ENCODE data around the gene POC1B. TPM values are rescaled to one million over a fixed set of nuclear protein-coding genes. Genes with fewer than 3 reads are reported as not detected.

Gene POC1B
- total RNA-seq, 2 experiments from 2014 or later, result 18.8 to 19.2 TPM

DNA sequence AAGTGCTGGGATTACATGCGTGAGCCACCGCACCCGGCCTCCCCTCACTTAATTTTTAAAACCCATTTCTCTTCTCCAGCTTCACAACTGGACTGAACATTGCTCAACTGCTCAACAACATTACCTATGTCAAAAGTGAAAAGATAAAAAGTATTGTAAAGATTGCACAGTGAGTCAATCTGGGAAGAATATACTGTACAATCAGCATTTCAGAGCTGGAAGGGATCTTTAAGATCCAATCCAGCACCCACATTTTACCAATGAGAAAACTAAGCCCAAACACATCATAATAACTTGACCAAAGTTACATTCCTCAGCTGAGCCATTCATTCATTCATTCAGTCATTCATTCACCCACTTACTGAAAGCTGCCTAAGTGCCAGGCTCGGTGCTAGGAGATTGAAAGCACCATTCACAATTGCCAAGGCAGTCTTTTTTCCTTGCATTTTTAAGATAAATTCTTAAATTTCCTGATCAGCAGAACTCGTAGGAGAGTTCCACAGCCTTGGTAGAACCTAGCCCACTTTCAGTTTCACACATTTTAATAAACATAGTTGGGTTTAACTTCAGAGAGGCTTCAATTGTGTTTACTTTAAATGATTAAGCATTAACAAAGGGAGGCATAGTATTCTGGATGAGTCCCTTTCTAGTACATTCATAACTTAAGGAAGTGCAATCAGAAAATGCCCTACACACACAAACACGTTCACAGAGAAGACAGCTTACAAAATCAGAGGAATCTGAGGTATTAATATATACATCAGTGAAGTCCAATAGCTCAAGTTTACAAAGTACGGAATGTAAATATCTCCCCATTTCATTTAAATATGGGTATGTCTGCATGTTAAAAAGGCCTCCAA is 4.3 kb downstream of the POC1B start:
- no peaks in the 10 kb centered on the region for H3K9me3 Mint-ChIP-seq
- peaks cover 27% of the 10 kb centered on the region for H3K36me3 Mint-ChIP-seq
- H3K4me1 Mint-ChIP-seq, result peaks cover 40% of the 10 kb centered on the region
- no peak for DNase-seq
- peak overlapping the region; percentile 43 for H3K4me3 Mint-ChIP-seq
- no peaks in the 10 kb centered on the region for H3K27me3 Mint-ChIP-seq
- no peak overlapping the region for H3K27ac Mint-ChIP-seq

GRCh38 chr12:89517720-89518119 is 8.1 kb downstream of the POC1B start:
- Mint-ChIP-seq H3K4me3 (no peak overlapping the region), H3K4me1 (peaks cover 29% of the 10 kb centered on the region)

GRCh38 chr12:89516633-89517032 is 9.2 kb downstream of the POC1B start:
- no peak for DNase-seq
- H3K27me3 Mint-ChIP-seq, result no peaks in the 10 kb centered on the region
- no peak overlapping the region for H3K27ac Mint-ChIP-seq
- no peaks in the 10 kb centered on the region for H3K9me3 Mint-ChIP-seq
- peaks cover 8% of the 10 kb centered on the region for H3K36me3 Mint-ChIP-seq
- no peak overlapping the region for H3K4me3 Mint-ChIP-seq
- H3K4me1 Mint-ChIP-seq, result peaks cover 23% of the 10 kb centered on the region

More at GRCh38 chr12:89517720-89518119, 8.1 kb downstream of the POC1B start:
- Mint-ChIP-seq H3K27me3 (no peaks in the 10 kb centered on the region), H3K36me3 (peaks cover 12% of the 10 kb centered on the region), H3K27ac (no peak overlapping the region), H3K9me3 (no peaks in the 10 kb centered on the region)
- DNase-seq, result no peak

GRCh38 chr12:89514751-89515150 is 11.1 kb downstream of the POC1B start:
- Mint-ChIP-seq H3K27ac (no peak overlapping the region), H3K27me3 (no peaks in the 10 kb centered on the region), H3K4me1 (peaks cover 20% of the 10 kb centered on the region), H3K4me3 (no peak overlapping the region), H3K9me3 (no peaks in the 10 kb centered on the region), H3K36me3 (peaks cover 6% of the 10 kb centered on the region)
- no peak for DNase-seq

DNA sequence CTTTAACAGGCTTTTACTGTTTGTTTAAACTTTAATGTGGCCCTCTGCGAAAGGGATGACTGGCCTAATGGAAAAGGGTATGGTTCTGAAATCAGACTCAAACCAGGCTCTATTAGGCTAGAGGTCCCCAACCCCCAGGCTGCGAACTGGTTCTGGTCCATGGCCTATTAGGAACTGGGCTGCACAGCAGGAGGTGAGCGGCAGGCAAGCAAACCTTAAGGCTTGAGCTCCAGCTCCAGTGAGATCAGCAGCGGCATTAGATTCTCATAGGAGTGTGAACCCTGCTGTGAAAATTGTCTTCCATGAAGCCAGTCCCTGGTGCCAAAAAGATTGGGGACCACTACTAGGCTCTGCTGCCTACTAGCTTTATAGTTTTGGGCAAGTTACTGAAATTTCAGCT is 12.3 kb downstream of the POC1B start:
- H3K27me3 Mint-ChIP-seq, result no peaks in the 10 kb centered on the region

GRCh38 chr12:89507015-89507824 is 18.6 kb downstream of the POC1B start:
- H3K4me3 Mint-ChIP-seq, result no peak overlapping the region
- no peaks in the 10 kb centered on the region for H3K27me3 Mint-ChIP-seq
- no peak for DNase-seq
- H3K36me3 Mint-ChIP-seq, result peaks cover 8% of the 10 kb centered on the region
- H3K27ac Mint-ChIP-seq, result no peak overlapping the region
- no peaks in the 10 kb centered on the region for H3K9me3 Mint-ChIP-seq
- H3K4me1 Mint-ChIP-seq, result peaks cover 11% of the 10 kb centered on the region

More for the DNA sequence above, 12.3 kb downstream of the POC1B start:
- no peaks in the 10 kb centered on the region for H3K9me3 Mint-ChIP-seq
- H3K4me1 Mint-ChIP-seq, result peaks cover 16% of the 10 kb centered on the region
- H3K4me3 Mint-ChIP-seq, result no peak overlapping the region
- peaks cover 6% of the 10 kb centered on the region for H3K36me3 Mint-ChIP-seq
- H3K27ac Mint-ChIP-seq, result no peak overlapping the region
- DNase-seq, result no peak

GRCh38 chr12:89506050-89506449 is 19.8 kb downstream of the POC1B start:
- no peaks in the 10 kb centered on the region for H3K27me3 Mint-ChIP-seq
- no peaks in the 10 kb centered on the region for H3K9me3 Mint-ChIP-seq
- peaks cover 14% of the 10 kb centered on the region for H3K4me1 Mint-ChIP-seq
- no peak for DNase-seq
- H3K27ac Mint-ChIP-seq, result no peak overlapping the region
- peaks cover 7% of the 10 kb centered on the region for H3K36me3 Mint-ChIP-seq
- H3K4me3 Mint-ChIP-seq, result no peak overlapping the region

DNA sequence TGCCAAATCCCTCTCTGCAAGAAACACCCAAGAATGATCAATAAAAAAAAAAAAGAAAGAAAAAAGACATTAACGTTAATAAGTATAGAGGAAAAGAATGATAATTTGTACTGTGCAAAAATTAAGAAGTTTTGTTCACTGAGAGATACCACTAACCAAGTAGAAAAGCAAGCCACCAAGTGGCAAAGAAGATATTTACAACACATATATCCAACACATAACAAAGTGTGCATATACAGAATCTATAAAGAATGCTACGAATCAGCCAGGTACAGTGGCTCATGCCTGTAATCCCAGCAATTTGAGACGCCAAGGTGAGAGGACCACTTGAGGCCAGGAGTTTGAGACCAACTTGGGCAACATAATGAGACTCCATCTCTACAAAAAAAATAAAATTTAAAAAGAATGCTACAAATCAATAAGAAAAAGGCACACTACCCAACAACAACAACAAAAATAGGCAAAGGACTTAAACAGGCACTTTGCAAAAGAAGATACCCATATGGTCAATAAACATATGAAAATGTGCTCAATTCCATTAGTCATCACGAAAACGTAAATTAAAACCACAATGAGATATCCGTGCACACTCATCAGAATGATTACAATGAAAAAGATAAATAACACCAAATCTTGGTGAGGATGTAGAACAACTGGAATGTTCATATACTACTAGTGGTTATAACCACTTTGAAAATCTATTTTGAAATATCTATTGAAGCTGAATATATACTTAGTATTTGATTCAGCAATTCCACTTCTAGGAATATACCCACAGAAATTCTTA is 21.1 kb downstream of the POC1B start:
- Mint-ChIP-seq H3K4me1 (peaks cover 8% of the 10 kb centered on the region), H3K36me3 (peaks cover 7% of the 10 kb centered on the region), H3K9me3 (no peaks in the 10 kb centered on the region), H3K4me3 (no peak overlapping the region), H3K27ac (no peak overlapping the region), H3K27me3 (no peaks in the 10 kb centered on the region)
- no peak for DNase-seq

DNA sequence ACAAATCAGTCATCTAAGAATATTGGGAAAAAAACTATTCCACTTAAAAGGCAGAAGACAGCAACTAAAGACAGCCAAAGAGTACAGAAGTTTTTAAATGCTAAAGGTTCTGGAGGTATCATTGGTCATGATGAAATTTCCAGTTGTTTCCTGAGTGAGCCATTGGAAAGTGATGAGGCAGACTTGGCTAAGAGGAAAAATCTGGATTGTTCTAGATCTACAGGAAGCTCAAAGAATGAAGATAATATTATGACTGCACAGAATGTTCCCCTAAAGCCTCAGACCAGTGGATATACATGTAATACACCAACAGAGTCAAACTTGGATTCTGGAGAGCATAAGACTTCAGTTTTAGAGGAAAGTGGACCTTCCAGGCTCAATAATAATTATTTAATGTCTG is 24.1 kb downstream of the POC1B start:
- Mint-ChIP-seq H3K36me3 (peaks cover 7% of the 10 kb centered on the region), H3K27ac (no peak overlapping the region), H3K4me3 (no peak overlapping the region), H3K9me3 (no peaks in the 10 kb centered on the region), H3K4me1 (peaks cover 6% of the 10 kb centered on the region), H3K27me3 (no peaks in the 10 kb centered on the region)
- DNase-seq, result no peak

GRCh38 chr12:89499857-89500256 is 26.0 kb downstream of the POC1B start:
- Mint-ChIP-seq H3K27me3 (no peaks in the 10 kb centered on the region), H3K36me3 (peaks cover 11% of the 10 kb centered on the region), H3K4me1 (peaks cover 11% of the 10 kb centered on the region), H3K9me3 (no peaks in the 10 kb centered on the region), H3K4me3 (no peak overlapping the region), H3K27ac (no peak overlapping the region)
- DNase-seq, result no peak

DNA sequence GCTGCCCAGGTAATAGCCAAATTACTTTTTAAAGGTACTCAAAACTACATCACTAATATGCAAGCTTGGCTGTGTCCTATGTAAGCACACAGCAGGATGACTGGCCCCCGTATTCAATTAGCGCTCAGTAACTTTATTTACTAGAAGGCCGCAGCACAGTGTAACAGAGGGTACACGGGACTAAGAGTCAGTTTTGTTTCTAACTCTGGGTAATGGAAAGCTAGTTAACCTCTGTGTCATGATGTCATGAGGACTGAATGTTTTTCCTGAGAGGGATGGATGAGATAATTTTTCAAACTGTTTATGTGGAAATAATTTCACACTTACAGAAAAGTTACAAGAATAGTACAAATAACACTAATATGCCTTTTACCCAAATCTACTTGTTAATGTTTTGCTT is 28.4 kb downstream of the POC1B start:
- no peak for DNase-seq
- Mint-ChIP-seq H3K27me3 (no peaks in the 10 kb centered on the region), H3K9me3 (no peaks in the 10 kb centered on the region), H3K36me3 (peaks cover 16% of the 10 kb centered on the region), H3K4me3 (no peak overlapping the region), H3K4me1 (peaks cover 26% of the 10 kb centered on the region), H3K27ac (no peak overlapping the region)

- no peak overlapping the region for H3K27ac Mint-ChIP-seq
- no peaks in the 10 kb centered on the region for H3K9me3 Mint-ChIP-seq
- no peak overlapping the region for H3K4me3 Mint-ChIP-seq
- no peaks in the 10 kb centered on the region for H3K27me3 Mint-ChIP-seq
- peaks cover 16% of the 10 kb centered on the region for H3K36me3 Mint-ChIP-seq
- H3K4me1 Mint-ChIP-seq, result peaks cover 26% of the 10 kb centered on the region
- no peak for DNase-seq
Observed at GRCh38 chr12:89497005-89497404, 28.8 kb downstream of the POC1B start.

- peak overlapping the region; percentile 84 for H3K27ac Mint-ChIP-seq
- no peaks in the 10 kb centered on the region for H3K9me3 Mint-ChIP-seq
- peak overlapping the region; percentile 32 for H3K4me3 Mint-ChIP-seq
- peak; percentile 43 for DNase-seq
- peaks cover 14% of the 10 kb centered on the region for H3K36me3 Mint-ChIP-seq
- no peaks in the 10 kb centered on the region for H3K27me3 Mint-ChIP-seq
- peaks cover 23% of the 10 kb centered on the region for H3K4me1 Mint-ChIP-seq
Observed at GRCh38 chr12:89494411-89495231, 31.2 kb downstream of the POC1B start.

DNA sequence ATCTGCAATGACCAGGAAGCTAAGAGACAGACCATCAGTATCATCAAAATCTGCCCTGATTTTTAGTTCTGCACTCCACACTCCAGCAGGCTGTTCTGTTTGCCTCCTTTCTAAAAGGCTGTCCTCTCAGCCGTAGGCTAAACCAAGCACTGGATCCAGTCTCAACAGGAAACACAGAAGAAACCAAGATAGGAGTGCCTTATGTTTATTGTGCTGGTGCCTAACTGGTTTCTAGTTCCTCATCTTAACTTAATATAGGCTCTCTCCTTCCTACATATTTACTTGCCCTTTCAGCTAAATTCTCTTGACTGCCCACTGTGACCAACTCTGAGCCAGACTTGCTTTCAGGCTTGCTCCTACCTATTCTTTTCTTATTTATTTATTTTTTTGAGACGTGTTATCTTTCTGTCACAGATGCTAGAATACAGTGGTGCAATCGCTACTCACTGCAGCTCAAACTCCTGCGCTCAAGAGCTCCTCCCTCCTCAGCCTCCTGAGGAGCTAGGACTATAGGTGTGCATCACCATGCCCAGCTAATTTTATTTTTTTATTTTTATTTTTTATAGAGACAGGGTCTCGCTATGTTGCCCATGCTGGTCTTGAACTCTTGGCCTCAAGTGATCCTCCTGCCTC is 32.1 kb downstream of the POC1B start:
- Mint-ChIP-seq H3K27ac (no peak overlapping the region), H3K4me3 (no peak overlapping the region), H3K9me3 (no peaks in the 10 kb centered on the region), H3K4me1 (peaks cover 23% of the 10 kb centered on the region), H3K27me3 (no peaks in the 10 kb centered on the region), H3K36me3 (peaks cover 14% of the 10 kb centered on the region)
- no peak for DNase-seq
